ENCODE data around the gene ITGB7.

- TF ChIP-seq CTCF (conservative IDR thresholded peaks at IDR 0.05; ENCODE audit: low read depth, low read length) (no peak), EZH2 (IDR thresholded peaks at IDR 0.05; ENCODE audit: borderline replicate concordance, low read depth, low read length, poor library complexity, severe bottlenecking) (no peak)
Observed at GRCh38 chr12:53205747-53206419, 1.2 kb downstream of the ITGB7 start.

Measured in A673 (cell line).